GM21526 (cell line): ENCODE results near the gene IRF7.

ENCODE experiments used
- ATAC-seq: cut with Tn5 transposase; IDR thresholded peaks from one replicate; pipeline ENCODE4 v1.9.1; 2021; ENCODE audit warnings: moderate library complexity; ENCODE audit not compliant: unreplicated experiment, low FRiP score

Gene IRF7

DNA sequence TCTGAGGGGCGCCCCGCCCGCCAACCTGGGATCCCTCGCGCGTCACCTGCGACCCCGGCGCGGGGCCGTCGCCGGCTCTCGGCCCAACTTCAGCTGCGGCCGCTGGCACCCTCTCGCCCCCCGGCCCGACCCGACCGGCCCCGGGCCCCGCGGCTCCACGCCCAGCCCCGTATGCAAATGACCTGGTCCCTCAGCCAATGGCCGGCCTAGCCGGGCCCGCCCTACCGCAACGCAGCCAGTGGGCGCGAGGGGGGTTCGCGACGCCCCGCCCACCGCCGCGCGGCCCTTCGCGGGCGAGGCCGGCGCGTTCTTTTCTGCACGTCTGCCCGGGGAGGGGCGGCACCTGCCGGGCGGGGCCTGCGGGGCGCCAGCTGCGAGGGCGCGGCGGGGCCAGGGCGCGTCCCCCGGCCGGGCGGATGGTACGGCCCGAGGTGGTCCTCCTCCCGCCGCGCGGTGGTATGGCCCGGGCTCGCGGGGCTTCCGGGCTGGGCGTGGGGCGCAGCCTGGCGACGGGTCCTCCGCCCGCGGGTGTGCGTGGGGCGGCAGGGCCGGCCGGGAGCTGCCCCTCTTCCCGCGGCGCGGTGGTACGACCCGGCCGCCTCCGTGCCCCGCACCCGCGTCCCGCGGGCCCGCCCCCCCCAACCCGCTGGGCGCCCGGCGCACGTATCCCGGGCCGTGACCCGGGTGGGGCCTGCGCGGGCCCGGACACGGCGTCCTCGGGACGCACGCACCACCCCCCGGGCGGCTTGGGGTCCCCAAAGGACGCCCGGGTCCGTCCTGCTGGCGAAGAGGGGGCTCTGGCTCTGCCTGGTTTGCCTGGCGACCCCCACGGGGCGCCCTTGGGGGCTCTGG is 47.2 kb downstream of the IRF7 start:
- ATAC-seq = peak; percentile 63

DNA sequence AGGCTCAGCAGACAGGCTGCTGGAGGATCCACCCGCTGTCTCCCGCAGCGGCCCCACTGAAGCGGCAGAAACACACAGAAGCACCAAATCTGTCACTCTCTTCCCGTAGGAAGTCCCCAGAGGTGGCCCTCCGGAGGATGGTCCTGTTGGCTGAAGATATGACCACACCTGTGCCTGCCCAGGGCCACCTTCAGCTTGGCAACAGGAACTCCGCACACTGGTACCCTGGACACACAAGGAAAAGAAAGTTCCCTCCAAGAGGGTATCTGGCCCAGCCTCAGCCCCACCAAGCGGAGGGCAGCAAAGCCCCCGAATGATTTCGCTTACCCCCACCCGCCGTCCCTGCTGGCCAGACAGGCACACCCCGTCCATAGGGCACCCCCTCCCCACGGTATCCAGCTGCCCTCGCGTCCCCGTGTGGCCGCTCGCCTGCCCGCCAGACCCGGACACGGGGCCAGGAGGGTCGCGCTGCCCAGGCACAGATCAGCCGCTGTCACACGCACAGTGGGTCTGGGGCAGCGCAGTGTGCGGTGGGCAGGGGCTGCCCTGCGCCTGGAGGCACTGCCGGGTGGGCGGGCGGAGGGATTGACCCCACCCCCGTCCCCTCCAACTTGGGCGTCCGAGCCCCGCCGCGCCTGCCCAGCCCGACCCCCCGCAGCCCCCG is 48.0 kb downstream of the IRF7 start:
- peak; percentile 4 for ATAC-seq

- ATAC-seq = no peak
Observed at GRCh38 chr11:567011-567628, 48.6 kb downstream of the IRF7 start.

DNA sequence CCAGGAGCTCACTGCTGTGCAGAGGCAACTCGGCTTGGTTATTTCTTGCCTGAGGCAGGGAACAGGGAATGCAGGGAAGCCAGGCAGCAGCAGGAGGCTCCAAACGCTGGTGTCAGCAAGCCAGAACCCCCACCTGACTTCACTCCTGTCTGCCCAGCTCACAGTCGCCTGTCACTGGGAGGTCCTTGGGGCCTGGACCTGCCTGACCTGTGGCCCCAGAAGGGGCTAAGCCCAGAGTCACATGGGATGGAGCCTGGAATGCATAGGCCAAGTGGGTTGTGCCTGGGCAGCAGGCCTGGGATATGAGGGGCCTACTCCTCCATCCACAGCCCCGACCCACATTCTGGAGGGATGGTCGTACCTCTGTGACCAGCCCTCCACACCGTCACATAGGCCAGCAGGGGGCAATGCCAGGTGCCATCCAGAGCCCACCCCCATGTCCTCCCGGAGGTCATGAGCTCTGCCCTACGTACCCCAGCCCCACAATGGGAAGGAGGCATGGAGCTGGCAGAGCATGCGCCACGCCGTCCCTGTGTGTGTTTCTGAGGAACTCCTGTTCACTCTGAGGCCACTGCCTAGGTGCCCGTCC is 49.7 kb downstream of the IRF7 start:
- no peak for ATAC-seq

GRCh38 chr11:563812-564578 is 51.8 kb downstream of the IRF7 start:
- no peak for ATAC-seq

GRCh38 chr11:563066-563811 is 52.5 kb downstream of the IRF7 start:
- no peak for ATAC-seq
